GM19238 (cell line): ENCODE results near the gene TGFA.

Experiments
- DNase-seq: peaks from one replicate; pipeline ENCODE4 v3.0.0; 2011; ENCODE audit warnings: low spot score; ENCODE audit not compliant: insufficient read length

The TGFA gene

GRCh38 chr2:70498528-70498927, 55.1 kb downstream of the TGFA start:
- DNase-seq: no peak

GRCh38 chr2:70498054-70498453, 55.6 kb downstream of the TGFA start:
- no peak for DNase-seq

GRCh38 chr2:70496819-70497218, 56.8 kb downstream of the TGFA start:
- no peak for DNase-seq

- no peak for DNase-seq
Measured at GRCh38 chr2:70494293-70494886, 59.2 kb downstream of the TGFA start.

GRCh38 chr2:70490381-70490780, 63.2 kb downstream of the TGFA start:
- DNase-seq: no peak

GRCh38 chr2:70489165-70489564, 64.5 kb downstream of the TGFA start:
- no peak for DNase-seq

GRCh38 chr2:70484086-70484485, 69.5 kb downstream of the TGFA start:
- no peak for DNase-seq

GRCh38 chr2:70482401-70482800, 71.2 kb downstream of the TGFA start:
- no peak for DNase-seq

- DNase-seq: no peak
Measured at GRCh38 chr2:70480468-70480867, 73.2 kb downstream of the TGFA start.

- no peak for DNase-seq
Measured at GRCh38 chr2:70479816-70480215, 73.8 kb downstream of the TGFA start.

GRCh38 chr2:70477441-70477844, 76.2 kb downstream of the TGFA start:
- DNase-seq: no peak

- no peak for DNase-seq
Measured at GRCh38 chr2:70475266-70475665, 78.4 kb downstream of the TGFA start.

- no peak for DNase-seq
Measured at GRCh38 chr2:70474256-70474848, 79.3 kb downstream of the TGFA start.

GRCh38 chr2:70473101-70473722, 80.4 kb downstream of the TGFA start:
- no peak for DNase-seq

- no peak for DNase-seq
Measured at GRCh38 chr2:70472221-70472890, 81.3 kb downstream of the TGFA start.

- DNase-seq: no peak
Measured at GRCh38 chr2:70471129-70471528, 82.5 kb downstream of the TGFA start.

GRCh38 chr2:70469961-70470360, 83.7 kb downstream of the TGFA start:
- DNase-seq: no peak

- DNase-seq: no peak
Measured at GRCh38 chr2:70469435-70469834, 84.2 kb downstream of the TGFA start.

- no peak for DNase-seq
Measured at GRCh38 chr2:70468878-70469277, 84.7 kb downstream of the TGFA start.

- DNase-seq: no peak
Measured at GRCh38 chr2:70467831-70468779, 85.5 kb downstream of the TGFA start.

- DNase-seq: no peak
Measured at GRCh38 chr2:70467237-70467636, 86.4 kb downstream of the TGFA start.
